HepG2 (cell line): ENCODE results near the gene OR5K1.

Source experiments
- AHR ChIP-seq: IDR thresholded peaks from 2 replicates; pipeline ENCODE4 v1.6.1; 2018; ENCODE audit warnings: missing genetic modification reagents, missing compliant biosample characterization
- ARHGAP35 ChIP-seq: sonication (generic); formaldehyde crosslinking; IDR thresholded peaks from 2 replicates; pipeline ENCODE4 v1.9.0; 2022; ENCODE audit warnings: mild to moderate bottlenecking, inconsistent platforms, moderate library complexity, missing genetic modification reagents, borderline replicate concordance
- CEBPB ChIP-seq: IDR thresholded peaks from 2 replicates; pipeline ENCODE4 v1.6.1; 2011; ENCODE audit warnings: low read depth, low read length, improper control_type of control experiment, borderline replicate concordance
- CENPT ChIP-seq: sonication (generic); formaldehyde crosslinking; IDR thresholded peaks from 2 replicates; pipeline ENCODE4 v1.8.0; 2022; ENCODE audit warnings: low read depth, mild to moderate bottlenecking, moderate library complexity, missing genetic modification reagents
- CSRNP2 ChIP-seq: sonication (generic); formaldehyde crosslinking; conservative IDR thresholded peaks from 2 replicates; pipeline ENCODE4 v1.8.0; 2022; ENCODE audit warnings: low read depth, missing genetic modification reagents
- CTCF ChIP-seq: sonication (generic); formaldehyde crosslinking; IDR thresholded peaks from 2 replicates; pipeline ENCODE4 v1.5.0; 2020; ENCODE audit warnings: mild to moderate bottlenecking, missing genetic modification reagents, moderate library complexity
- FOXC1 ChIP-seq: sonication (generic); formaldehyde crosslinking; IDR thresholded peaks from 2 replicates; pipeline ENCODE4 v1.8.0; 2022; ENCODE audit warnings: mild to moderate bottlenecking, missing genetic modification reagents, borderline replicate concordance
- GZF1 ChIP-seq: sonication (generic); formaldehyde crosslinking; IDR thresholded peaks from 2 replicates; pipeline ENCODE4 v1.5.1; 2020; ENCODE audit warnings: mild to moderate bottlenecking, missing genetic modification reagents
- HDAC6 ChIP-seq: fragments of 200-600 bp; sonication (generic); IDR thresholded peaks from 2 replicates; pipeline ENCODE4 v1.7.0; 2017; ENCODE audit warnings: mild to moderate bottlenecking, antibody characterized with exemption, low read length, low read depth
- NFYB ChIP-seq: sonication (generic); formaldehyde crosslinking; IDR thresholded peaks from 2 replicates; pipeline ENCODE4 v1.4.0; 2020; ENCODE audit warnings: missing genetic modification reagents
- SMARCC2 ChIP-seq: fragments of 450-650 bp; IDR thresholded peaks from 2 replicates; pipeline ENCODE4 v1.6.1; 2017; ENCODE audit warnings: antibody characterized with exemption, mild to moderate bottlenecking
- SNAPC5 ChIP-seq: sonication (generic); formaldehyde crosslinking; IDR thresholded peaks from 2 replicates; pipeline ENCODE4 v1.8.1; 2023; ENCODE audit warnings: mild to moderate bottlenecking, missing genetic modification reagents, borderline replicate concordance
- TCF7L2 ChIP-seq: IDR thresholded peaks from 2 replicates; pipeline ENCODE4 v1.6.1; 2011; ENCODE audit warnings: mild to moderate bottlenecking, low read depth, low read length, moderate library complexity
- ZNF580 ChIP-seq: IDR thresholded peaks from 2 replicates; pipeline ENCODE4 v1.6.1; 2016; ENCODE audit warnings: low read depth, borderline replicate concordance

- TF ChIP-seq CTCF (CRISPR knock-in tag) (no peak), CEBPB (no peak), ARHGAP35 (CRISPR knock-in tag) (no peak), AHR (CRISPR knock-in tag) (no peak), HDAC6 (no peak), NFYB (CRISPR knock-in tag) (no peak), SMARCC2 (no peak), SNAPC5 (CRISPR knock-in tag) (no peak), ZNF580 (CRISPR knock-in tag) (no peak), FOXC1 (CRISPR knock-in tag) (no peak), GZF1 (CRISPR knock-in tag) (no peak), TCF7L2 (no peak), CSRNP2 (CRISPR knock-in tag) (no peak), CENPT (CRISPR knock-in tag) (no peak)
Observed at GRCh38 chr3:98513736-98514135, 50.7 kb downstream of the OR5K1 start.
